GM10847 (cell line): ENCODE results near the gene CNOT4.

Source experiments
- POLR2A ChIP-seq: IDR thresholded peaks from 2 replicates; pipeline ENCODE4 v1.6.1; 2011; ENCODE audit not compliant: insufficient read length; ENCODE audit errors: extremely low read depth

Gene CNOT4

DNA sequence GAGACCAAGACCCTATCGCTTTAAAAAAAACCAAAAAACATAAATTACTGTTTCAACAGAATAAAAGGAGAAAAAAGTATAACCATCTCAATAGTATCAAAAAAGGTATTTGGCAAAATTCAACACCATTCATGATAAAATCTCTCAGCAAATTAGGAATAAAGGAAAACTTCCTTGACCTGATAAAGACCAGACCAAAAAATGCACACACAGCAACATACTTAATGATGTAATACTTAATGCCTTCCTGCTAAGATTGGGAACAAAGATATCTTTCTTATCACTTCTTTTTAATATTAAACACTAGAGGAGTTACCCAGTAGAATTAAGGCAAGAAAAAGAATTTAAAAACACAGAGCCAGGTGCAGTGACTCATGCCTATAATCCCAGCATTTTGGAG lies 79.3 kb downstream of the CNOT4 start:
- no peak for TF ChIP-seq POLR2A

DNA sequence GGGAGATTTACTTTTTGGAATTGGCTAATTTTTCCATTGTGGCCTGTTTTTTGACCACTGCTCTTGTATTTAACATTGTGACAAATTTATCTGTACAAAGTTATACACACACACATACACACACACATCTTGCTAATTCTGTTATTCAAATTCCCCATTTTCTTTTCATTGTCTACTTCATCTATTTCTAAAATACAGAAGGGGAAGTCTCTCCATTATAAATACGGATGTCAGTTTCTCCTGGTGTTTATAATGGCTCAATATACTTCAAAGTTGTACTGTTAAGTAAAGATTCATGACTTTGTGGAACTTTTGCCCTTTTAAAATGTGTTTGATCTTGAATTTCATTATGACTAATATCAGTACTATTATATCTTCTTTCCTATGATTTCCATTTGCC lies 81.0 kb downstream of the CNOT4 start:
- TF ChIP-seq POLR2A, result no peak

DNA sequence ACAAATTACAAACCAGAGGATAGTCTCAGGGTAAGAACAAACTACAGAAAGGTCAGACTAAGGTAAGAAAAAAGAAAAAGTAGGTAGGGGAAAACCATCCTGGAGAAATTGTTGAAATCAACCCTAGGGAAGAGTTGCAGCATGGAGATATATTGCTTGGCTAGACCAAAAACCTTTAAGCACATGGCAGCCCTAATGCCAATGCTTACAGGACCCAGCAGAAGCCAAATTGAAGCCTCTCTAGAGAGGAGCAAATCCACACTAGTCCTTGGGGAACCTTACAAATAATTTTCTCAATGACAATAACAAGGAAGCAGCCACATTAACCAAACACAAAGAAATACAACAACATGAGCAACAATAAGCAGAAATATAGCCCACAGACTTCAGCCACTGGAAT lies 81.9 kb downstream of the CNOT4 start:
- no peak for TF ChIP-seq POLR2A

DNA sequence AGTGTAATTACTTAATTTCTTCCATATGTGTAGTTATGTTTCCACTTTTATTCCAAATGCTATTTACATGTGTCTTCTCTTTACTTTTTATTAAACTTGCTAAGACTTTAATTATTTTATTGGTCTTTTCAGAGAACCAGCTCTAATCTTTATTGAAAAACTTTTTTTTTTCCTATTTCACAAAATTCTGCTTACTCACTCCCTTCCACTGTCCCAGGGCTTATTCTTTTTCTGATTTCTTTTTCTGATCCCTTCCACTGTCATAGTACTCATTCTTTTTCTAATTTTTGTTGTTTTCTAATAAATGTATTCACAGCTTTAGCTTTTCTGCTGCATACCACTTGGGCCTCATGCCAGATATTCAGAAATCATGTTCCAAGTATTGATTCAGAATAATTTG lies 82.7 kb downstream of the CNOT4 start:
- TF ChIP-seq POLR2A, result no peak

DNA sequence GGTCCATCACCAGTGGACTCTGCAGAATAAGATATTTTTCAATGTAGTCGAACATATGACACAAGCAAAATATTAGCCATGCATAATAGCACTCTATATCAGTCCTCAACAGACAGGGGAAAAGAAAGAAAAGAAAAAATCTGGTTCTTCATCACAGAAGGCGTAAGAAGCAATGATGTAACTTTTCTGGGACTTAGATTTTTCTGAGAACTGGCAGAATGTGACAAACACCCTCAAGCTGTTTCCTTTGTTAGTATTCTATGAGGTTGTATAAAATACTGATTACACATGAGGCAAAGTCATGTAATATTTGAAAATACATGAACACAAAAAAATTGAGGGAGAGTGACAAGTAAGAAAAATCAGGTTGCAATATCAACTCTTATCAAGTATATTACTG lies 84.9 kb downstream of the CNOT4 start:
- TF ChIP-seq POLR2A, result no peak

DNA sequence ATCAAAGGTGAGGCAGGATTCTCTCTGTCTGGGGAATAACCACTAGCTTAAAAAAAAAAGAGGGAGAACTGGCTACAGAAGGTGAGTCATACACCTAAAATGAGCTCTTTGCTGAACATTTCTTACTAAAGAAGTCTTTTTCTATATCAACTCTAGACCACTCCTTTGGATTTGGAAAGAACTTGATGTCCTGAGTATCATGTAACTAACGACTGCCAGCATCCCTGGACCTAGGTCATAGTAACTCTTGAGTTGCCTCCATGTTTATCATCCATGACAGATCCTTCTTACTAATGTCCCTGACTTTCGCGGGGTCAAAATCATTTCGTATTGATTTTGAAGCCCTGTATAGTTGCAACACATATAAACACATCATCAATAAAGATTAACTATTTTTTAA lies 89.1 kb downstream of the CNOT4 start:
- no peak for TF ChIP-seq POLR2A

DNA sequence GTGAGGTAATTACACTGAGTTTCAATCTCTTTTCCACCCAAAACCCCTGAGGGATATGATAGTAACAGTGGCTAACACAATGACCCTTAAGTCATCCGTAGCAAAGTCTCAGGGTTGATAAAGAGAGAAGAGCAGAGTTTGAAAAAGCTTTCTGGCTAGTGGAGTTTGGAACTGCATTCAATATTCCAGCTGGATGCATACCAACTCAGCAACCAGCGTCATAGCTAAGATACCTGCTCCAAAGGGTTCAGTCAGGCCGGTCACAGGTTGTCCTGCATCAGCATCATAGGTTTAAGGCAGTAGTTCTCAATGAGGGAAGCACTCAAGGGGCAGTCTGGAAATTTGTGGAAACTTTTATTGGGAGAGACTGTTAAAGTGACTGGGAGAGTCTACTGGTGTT lies 93.5 kb downstream of the CNOT4 start:
- TF ChIP-seq POLR2A, result no peak

DNA sequence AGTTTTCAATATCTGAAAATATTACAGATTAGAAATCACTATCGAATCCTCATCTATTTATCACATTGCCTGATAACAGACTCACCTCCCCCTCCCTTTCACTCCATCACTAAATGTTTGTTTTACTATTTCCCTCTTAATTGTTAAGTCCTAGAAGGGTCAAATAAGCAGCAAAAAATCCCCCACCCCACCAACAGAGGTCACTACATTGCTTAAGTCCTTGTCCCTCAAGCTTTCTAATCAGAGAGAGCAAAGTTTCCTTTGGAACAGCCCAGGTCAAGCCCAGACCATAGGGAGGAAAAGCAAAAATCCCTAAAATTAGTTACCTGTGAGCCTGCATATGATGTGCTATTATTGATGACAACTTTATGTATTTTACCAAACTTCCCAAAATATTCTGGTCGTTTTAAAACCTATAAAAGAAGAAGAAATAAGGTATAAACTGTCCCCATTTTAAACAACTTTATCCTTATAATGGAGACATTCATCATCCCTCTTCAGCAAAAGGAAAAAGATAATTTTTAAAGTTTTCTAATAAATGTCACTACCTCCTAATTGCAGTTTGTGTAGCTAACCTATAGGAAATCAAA lies 95.0 kb downstream of the CNOT4 start:
- TF ChIP-seq POLR2A, result no peak

DNA sequence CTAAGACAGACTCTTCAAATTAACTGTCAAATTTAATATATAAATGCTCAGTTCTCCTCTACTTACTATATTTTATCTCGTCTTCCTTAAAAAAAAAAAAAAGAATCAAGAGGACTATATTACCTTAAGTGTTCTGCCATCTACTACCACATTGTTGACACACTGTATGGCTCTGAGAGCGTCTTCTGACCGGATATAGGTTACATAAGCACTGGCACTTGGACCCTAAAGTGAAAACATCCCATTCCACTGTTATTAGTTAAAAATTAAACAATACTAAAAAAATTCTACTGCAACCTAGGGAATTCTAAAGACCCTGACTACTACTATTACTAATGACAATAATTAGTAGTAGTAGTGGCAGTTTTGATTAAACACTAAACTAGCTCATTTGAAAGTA lies 95.7 kb downstream of the CNOT4 start:
- TF ChIP-seq POLR2A, result no peak

DNA sequence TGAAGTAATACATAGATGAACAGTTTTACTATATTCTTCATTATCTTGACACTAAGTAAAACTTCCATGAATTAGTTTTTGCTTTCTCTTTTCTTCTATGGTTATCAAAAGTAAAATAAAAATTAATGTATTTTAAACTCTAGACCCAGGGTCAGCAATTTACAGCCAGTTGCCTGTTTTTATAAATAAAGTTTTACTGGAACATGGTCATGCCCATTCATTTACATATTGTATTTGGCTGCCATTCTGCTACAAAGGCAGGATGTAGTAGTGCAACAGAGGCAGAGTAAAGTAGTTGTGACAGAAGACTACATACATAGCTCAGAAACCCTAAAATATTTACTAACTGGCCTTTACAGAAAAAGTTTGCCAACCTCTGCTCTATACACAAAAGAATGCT lies 98.8 kb downstream of the CNOT4 start:
- TF ChIP-seq POLR2A, result no peak

DNA sequence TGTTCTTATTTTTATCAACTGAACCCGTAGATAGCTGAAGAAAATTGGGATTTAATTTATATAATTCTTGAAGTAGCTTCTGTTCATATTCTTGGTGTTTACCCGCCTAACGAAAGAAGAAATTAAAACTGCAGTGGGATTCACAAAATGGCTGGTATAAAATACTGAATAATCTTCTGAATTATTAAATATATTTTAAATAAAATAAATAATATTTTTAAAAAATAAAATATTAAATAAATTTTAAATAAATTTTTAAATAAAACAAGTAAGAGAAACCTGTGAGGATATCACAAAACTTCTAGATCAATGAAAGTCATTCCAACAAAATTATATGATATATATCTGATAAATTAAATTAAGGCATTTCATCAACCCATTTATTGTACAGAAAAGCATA lies 99.4 kb downstream of the CNOT4 start:
- TF ChIP-seq POLR2A, result no peak

DNA sequence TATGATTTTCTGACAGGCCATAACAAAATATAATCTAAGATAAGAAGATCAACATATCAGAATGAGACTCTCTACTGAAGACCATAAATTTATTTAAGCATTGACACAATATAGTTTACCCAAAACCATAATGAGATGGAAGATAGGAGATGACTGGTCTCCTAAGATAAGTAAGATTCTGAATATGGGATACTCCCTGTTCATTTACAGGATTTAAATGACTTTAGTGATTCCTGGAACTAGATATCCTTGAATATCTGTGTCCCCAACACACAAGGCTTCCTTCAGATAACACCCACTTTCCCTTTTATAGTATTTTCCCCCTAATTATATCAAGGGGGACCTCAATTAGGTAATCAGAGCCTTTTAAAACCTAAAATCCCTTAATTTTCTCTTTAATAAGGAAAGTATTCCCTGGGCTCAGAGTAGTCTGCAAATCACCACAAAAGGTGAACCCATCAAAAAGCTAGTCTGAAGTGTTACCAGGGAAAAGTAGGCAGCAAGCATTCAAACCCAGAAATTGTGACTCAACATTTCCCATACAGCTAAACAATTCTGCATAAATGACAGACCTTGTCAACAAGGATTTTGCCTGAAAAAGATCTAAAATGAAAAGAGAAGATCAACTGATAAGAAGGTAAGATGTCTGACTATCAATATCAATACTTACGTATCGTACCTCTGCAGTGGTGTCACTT lies 99.9 kb downstream of the CNOT4 start:
- no peak for TF ChIP-seq POLR2A

DNA sequence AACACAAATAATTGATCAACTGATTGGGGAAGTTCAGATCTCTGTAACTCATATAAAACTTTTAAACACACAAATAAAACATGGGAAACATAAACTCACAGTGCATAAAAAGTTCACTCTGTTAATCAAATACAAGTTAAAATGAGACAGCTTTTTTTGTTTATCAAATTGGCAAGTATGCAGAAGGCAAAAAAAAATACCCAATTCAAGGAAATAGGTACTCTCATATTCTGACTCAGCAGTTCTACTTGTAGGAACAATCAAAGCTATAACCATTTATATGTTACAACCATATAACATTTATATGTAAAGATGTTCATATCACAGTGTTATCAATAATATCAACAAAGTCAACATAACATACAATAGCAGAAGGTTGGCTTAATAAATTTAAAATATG lies 102.0 kb downstream of the CNOT4 start:
- TF ChIP-seq POLR2A, result no peak

DNA sequence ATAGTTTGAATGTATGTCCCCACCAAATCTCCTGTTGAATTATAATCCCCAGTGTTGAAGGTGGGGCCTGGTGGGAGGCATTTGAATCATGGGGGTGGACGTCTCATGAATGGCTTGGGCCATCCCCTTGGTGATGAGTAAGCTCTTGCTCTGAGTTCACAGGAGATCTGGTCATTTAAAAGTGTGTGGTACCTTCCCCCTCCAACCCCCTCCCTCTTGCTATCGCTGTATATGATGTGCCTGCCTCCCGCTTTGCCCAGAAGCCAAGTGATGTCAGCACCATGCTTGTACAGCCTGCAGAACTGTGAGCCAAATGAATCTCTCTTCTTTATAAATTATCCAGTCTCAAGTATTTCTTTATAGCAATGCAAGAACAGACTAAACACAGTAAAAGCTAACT lies 103.0 kb downstream of the CNOT4 start:
- TF ChIP-seq POLR2A, result no peak

DNA sequence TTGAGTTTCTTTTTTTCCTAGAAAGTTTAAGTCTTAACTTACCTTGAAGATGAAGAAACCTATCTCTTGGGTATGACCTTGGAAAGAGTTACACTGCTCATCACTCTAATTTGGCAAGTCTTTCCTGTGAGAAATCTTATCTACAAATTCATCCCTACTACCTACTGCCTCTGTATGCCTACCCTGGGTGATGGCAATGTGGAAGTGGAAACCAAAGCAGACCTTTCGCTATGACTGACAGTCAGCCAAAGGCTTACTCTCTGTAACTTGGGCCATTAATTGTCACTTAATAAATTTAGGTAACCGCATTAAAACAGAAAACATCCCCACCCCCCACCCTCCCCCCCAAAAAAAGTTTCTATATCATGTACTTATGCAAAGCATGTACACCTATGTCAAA lies 103.9 kb downstream of the CNOT4 start:
- TF ChIP-seq POLR2A, result no peak

DNA sequence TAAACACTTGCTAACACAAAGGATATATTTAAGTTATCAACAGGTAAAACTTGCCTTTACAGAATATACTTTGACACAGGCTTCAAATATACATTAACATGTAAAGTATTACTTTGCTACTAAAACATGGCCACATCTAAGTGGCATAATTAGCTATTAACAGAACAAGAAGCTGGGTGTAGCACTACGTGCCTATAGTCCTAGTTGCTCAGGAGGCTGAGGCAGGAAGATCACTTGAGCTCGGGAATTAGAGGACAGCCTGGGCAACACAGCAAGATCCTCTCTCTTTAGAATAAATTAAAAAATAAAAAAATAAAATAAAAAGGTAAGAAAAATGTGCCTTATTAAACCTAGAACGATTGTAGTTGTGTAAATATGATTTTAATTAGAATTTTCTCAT lies 106.6 kb downstream of the CNOT4 start:
- no peak for TF ChIP-seq POLR2A

DNA sequence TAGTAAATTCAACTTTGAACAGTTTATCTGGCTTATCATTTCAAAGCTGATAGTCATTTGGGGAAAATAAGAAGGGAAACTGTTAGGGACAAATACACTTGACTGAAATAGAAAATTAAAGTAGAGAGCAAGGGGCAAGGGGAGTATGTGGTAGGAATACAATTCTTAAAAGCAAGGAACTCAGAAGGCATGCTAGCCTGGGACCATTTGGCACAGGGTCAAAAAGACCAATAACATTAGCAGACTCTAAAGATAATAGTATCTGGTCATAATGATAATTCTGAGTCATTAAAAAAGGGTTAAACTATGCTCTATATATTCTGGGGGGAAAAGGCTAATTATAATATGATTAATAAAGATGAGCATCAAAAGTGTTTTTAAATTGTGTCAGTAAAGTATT lies 112.2 kb downstream of the CNOT4 start:
- TF ChIP-seq POLR2A, result no peak

DNA sequence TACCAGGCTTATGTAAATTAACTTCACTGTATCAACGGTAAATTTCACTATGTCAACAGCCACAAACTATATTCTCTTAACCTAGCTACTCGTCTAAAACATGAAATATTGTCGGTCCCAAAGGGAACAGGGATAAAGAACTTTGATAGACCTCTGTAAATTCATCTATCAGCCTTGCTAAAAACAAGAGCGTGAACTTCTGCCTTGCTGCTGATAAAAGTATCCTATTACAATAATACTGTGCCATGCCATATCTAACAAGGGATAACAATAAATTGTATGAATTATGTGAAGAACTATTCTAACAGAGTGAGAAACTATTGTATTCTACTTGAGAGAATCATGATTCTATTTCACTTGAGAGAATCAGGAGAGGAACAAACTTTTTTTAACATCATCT lies 117.2 kb downstream of the CNOT4 start:
- no peak for TF ChIP-seq POLR2A

DNA sequence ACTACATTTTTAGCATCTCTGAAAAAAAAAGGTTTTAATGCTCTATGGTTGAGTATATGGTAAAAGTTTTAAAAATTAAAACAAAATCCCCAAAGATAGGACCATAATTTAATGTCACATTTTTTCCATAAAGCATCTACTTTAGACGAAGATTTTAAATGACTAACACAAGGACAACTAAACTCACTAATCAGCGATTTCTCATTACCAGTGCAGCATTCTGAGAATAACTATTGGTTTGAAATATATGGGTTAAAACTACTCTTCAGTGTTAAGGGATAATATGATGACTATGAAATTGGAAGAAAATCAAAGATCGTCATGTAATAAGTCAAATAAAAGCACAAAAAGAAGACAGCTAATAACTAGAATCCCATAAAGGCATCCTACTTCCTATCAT lies 118.4 kb downstream of the CNOT4 start:
- no peak for TF ChIP-seq POLR2A
